GM21528 (cell line): Measurements from ENCODE around the gene ELOVL7.
"Not testable (repeated sequence)": the region's sequence is repeated elsewhere in the genome, so short reads cannot be mapped to it uniquely, and the experiment has no call there.

Source experiments
- ATAC-seq: cut with Tn5 transposase; IDR thresholded peaks from one replicate; pipeline ENCODE4 v1.9.1; 2021; ENCODE audit warnings: mild to moderate bottlenecking, moderate library complexity; ENCODE audit not compliant: unreplicated experiment, low FRiP score

The ELOVL7 gene

DNA sequence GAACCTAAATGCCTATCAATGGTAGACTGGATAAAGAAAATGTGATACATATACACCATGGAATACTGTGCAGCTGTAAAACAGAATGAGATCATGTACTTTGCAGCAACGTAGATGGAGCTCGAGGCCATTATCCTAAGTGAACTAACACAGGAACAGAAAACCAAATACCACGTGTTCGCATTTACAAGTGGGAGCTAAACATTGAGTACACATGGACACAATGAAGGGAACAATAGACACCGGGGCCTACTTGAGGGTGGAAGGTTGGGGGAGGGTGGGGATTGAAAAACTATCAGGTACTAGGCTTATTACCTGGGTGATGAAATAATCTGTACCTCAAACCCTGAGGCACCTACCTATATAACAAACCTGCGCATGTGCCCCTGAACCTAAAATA, 121.7 kb downstream of the ELOVL7 start:
- ATAC-seq, result no peak

- ATAC-seq, result no peak
Observed at GRCh38 chr5:60719329-60719728, 124.7 kb downstream of the ELOVL7 start.

DNA sequence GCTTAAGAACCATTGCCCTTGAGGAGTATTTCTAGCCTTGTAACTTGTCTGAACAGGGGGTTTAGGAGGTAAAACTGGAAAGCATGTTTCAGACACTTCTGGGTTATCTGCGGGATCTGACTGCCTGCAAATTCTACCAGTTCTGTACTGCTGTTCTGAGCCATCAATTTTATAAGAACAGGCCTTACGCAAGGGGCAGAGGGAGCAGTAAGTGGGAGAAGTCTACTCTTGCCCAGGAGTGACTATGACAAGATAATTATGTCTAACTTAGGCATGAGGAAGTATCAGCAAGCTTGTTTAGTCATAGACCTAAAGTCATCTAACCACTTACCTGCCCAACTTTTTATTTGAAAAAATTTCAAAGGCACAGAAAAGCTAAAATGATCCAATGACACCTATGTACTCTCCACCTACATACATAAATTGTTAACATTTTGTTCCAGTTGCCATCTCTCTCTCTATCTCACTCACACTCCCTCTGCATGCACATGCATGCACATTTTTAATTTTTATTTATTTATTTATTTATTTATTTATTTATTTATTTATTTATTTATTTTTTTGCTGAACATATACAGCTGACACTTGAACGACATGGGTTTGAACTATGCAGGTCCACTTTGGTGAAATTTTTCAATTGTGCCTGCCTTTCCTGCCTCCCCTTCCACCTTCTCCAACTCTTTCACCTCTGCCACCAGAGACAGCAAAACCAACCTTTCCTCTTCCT, 125.7 kb downstream of the ELOVL7 start:
- ATAC-seq, result no peak

DNA sequence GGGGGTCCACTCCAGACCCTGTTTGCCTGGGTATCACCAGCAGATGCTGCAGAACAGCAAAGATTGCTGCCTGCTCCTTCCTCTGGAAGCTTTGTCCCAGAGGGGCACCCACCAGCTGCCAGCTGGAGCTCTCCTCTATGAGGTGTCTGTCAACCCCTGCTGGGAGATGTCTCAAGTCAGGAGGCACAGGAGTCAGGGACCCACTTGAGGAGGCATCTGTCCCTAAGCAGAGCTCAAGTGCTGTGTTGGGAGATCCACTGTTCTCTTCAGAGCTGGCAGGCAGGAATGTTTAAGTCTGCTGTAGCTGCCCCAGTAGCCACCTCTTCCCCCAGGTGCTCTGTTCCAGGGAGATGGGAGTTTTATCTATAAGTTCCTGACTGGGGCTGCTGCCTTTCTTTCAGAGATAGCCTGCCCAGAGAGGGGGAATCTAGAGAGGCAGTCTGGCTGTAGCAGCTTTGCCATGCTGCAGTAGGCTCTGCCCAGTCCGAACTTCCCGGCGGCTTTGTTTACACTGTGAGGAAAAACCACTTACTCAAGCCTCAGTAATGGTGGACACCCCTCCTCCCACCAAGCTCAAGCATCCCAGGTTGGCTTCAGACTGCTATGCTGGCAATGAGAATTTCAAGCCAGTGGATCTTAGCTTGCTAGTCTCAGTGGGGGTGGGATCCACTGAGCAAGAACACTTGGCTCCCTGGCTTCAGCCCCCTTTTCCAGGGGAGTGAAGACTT, 128.7 kb downstream of the ELOVL7 start:
- not testable (repeated sequence) for ATAC-seq

DNA sequence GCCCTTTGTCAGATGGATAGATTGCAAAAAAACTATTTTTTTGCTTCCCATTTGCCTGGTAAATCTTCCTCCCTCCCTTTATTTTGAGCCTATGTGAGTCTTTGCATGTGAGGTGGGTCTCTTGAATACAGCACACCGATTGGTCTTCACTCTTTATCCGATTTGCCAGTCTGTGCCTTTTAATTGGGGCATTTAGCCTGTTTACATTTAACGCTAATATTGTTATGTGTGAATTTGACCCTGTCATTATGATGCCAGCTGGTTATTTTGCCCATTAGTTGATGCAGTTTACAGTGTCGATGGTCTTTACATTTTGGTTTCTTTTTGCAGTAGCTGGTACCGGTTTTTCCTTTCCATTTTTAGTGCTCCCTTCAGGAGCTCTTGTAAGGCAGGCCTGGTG, 131.1 kb downstream of the ELOVL7 start:
- no peak for ATAC-seq

GRCh38 chr5:60711892-60712291, 132.2 kb downstream of the ELOVL7 start:
- ATAC-seq, result not testable (repeated sequence)

DNA sequence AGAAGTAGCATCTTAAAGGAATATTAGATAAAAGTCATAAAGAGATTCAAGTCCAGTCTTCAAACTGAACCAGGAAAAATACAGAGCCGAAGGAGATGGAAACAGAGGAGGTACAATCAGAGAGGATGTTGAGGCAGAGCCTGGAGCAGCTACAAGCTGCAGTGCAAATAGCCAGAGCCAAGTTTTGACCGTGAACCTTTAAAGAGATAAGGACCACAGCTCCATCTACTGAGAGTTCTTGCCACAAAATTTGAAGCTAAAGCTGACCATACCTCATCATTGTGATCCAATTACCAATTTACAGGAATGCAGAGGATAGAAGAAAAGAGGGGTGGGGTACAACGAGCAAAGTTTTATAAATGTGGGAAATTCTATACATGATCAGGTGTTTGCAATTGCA, 133.7 kb downstream of the ELOVL7 start:
- no peak for ATAC-seq

DNA sequence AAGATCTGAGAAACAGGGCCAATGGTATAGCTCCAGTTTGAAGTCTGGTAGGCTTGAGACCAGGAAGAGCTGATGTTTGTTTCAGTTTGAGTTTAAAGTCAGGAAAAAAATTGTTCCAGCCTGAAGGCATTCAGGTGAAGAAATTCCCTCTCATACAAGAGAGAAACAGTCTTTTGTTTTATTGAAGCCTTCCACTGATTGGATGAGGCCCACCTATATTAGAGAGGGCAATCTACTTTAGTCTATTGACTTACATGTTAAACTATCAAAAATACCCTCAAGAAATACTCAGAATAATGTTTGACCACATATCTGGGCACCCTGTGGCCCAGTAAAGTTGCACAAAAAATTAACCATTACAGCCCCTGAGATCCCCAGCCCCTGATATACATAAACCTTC, 138.9 kb downstream of the ELOVL7 start:
- no peak for ATAC-seq

- ATAC-seq, result no peak
Observed at GRCh38 chr5:60703944-60704343, 140.1 kb downstream of the ELOVL7 start.
